ENCODE results near the gene RPS25. TPM values are rescaled to one million over a fixed set of nuclear protein-coding genes. Genes with fewer than 3 reads are reported as not detected.
"Not testable (repeated sequence)": the region's sequence is repeated elsewhere in the genome, so short reads cannot be mapped to it uniquely, and the experiment has no call there.

The RPS25 gene
- polyA plus RNA-seq, 4 donors = 1,003 to 1,136 (median 1,061) TPM

- no peak for DNase-seq (ENCODE audit: low read depth in 4 of 4, low spot score in 3 of 4)
Measured at GRCh38 chr11:119041821-119042514, 23.8 kb upstream of the RPS25 start.

DNA sequence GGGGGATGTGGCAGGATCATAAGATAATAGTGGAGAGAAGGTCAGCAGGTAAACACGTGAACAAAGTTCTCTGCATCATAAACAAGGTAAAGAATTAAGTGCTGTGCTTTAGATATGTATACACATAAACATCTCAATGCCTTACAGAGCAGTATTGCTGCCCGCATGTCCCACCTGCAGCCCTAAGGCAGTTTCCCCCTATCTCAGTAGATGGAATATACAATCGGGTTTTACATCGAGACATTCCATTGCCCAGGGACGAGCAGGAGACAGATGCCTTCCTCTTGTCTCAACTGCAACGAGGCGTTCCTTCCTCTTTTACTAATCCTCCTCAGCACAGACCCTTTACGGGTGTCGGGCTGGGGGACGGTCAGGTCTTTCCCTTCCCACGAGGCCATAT is 21.3 kb upstream of the RPS25 start:
- DNase-seq (ENCODE audit: low read depth in 4 of 4, low spot score in 3 of 4) = not testable (repeated sequence)

DNA sequence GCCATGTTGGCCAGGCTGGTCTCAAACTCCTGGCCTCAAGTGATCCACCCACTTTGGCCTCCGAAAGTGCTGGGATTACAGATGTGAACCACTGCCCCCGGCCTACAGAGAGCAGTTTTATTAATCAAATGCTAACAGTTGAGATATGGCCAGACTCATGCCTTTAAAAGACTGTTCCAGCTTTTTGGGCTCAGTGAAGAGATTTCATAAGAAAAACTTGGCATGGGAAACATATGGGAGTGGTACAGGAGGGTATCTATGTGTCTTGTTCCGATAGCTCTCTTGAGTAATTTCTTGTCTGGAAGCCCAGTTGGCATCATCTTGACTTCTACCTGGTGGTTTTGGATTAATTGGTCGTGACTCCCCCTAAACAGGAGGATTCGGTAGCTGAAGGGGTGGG is 20.7 kb upstream of the RPS25 start:
- DNase-seq (ENCODE audit: low read depth in 4 of 4, low spot score in 3 of 4) = no peak

DNA sequence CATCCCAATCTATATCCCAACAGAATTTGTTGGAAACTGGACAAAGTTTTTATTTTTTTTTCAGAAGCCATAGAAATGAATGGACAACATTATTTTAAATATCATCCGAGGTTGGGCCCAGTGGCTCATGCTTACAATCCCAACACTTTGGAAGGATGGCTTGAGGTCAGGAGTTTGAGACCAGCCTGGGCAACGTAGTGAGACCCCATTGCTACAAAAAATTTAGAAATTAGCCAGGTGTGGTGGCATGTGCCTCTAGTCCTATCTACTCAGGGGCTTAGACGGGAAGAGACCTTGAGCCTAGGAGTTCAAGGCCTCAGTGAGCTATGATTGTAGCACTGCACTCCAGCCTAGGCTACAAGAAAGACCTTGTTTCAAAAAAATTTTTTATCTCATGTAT is 16.7 kb upstream of the RPS25 start:
- DNase-seq (ENCODE audit: low read depth in 4 of 4, low spot score in 3 of 4) = no peak

- not testable (repeated sequence) for DNase-seq (ENCODE audit: low read depth in 4 of 4, low spot score in 3 of 4)
Measured at GRCh38 chr11:119033421-119033820, 15.3 kb upstream of the RPS25 start.

DNA sequence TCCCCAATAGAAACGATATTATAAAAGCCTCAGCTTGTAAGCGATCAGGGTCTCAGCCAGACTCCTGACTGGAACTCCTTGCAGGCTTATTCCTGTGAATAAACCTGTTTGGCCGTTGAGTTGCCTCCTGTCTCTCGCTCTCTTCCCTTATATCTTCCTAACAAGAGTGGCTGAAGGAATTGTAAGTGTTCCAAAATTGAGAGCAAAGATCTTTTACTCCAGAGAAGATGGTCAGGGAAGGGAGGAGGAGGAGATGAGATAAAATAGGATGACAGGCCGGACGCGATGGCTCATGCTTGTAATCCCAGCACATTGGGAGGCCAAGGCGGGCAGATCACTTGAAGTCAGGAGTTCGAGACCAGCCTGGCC is 13.8 kb upstream of the RPS25 start:
- DNase-seq (ENCODE audit: low read depth in 4 of 4, low spot score in 3 of 4) = no peak

DNA sequence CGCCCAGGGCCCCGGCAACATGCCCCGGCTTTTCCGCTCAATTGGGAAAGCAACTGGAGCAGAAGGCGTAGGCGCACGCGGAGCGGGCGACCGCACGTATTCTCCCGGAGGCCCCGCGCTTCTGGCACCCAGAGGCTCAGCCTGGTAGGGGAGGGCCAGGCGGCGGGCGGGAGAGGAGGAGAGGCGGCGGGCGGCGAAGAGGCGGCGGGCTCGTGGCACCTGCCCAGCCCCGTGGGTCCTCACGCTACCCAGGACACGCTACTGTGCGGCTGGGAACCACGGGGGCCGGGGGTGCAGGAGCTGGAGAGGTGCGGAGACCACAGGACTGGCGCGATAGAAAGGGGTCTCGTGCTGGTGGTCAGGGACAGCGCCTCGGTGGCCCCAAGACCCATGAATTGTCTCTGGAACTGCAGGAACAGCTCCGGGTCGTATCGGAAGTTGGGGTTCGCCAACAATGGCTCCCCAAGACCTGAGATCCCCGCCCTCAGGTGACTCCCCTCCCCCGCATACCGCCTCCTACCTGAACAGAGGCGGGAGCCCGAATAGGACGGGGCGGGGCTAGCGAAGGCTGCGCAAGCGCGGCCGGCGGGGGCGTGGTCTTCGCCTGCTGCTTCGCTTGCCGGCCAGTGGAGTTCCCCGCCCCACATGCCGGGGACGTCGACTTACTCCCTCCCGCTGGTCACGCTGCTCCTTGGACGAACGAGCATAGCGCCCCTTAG is 12.3 kb upstream of the RPS25 start, which contains the start of gene SLC37A4:
SLC37A4 (minus strand) TSS at position 549 of the 719 bp plus-strand sequence.
- DNase-seq (ENCODE audit: low read depth in 4 of 4, low spot score in 3 of 4) = peak; percentile 84 to 94 (median 88)

DNA sequence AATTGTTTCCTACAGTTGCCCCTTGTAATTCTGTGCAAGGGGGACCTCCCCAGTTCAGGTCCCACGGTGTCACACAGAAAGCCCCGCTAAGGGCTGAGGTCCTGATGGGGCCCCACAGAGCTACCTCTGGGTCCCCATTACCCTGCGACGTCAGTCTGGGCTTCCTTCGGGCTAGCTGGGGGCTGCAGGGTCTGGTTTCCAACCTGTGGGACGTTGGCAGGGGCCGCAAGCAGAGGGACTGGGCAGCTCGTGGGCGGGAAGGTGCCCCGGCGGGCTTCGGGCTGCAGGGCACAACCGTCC is 11.8 kb upstream of the RPS25 start:
- no peak for DNase-seq (ENCODE audit: low read depth in 4 of 4, low spot score in 3 of 4)

DNA sequence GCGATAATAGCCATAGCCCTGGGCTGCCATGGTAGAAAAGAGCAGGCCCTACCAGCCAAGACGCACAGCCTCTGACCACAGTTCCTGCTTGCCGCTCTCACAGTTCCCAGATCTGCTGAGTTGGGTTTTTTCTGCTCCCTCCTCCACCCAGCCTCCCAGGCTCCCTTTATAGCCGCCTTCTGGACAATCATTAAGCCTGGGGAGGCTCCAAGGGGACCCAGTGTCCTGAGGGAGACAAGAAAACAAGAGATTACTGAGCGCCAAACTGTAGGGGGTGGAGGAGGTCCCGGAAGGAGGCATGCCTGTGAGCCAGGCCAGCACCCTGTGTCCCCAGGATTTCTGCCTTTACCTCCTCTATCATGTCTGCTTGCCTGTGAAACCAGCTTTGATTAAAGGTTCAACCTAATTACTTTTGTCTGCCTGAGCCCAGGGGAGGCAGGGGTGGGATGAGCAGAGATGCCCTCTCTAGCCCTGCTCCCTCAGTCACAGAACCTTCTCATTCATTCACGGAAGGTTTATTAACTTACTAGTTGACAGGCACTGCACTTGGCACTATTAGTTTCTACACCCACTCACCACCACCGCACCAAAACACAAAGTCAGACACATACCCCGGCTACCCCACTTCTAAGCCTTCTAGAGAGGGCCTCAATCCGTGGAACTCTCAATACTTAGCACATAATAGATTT is 11.3 kb upstream of the RPS25 start:
- peak in 1 of 4 donors; percentile 62 for DNase-seq (ENCODE audit: low read depth in 4 of 4, low spot score in 3 of 4)

DNA sequence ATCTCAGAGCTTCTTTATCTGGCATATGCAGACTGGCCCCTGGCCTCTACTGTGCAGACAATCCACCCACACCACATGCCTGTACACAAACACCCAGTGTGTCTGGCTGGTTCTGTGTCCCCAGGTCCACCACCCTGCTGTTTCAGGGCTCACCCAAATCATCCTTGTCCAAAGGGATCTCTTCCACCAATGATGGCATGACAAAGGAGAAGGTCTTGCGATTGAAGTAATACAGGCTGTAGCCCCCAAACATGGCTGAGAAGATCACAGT is 10.9 kb upstream of the RPS25 start:
- no peak for DNase-seq (ENCODE audit: low read depth in 4 of 4, low spot score in 3 of 4)

GRCh38 chr11:119028346-119029068 is 10.4 kb upstream of the RPS25 start:
- DNase-seq (ENCODE audit: low read depth in 4 of 4, low spot score in 3 of 4) = no peak

DNA sequence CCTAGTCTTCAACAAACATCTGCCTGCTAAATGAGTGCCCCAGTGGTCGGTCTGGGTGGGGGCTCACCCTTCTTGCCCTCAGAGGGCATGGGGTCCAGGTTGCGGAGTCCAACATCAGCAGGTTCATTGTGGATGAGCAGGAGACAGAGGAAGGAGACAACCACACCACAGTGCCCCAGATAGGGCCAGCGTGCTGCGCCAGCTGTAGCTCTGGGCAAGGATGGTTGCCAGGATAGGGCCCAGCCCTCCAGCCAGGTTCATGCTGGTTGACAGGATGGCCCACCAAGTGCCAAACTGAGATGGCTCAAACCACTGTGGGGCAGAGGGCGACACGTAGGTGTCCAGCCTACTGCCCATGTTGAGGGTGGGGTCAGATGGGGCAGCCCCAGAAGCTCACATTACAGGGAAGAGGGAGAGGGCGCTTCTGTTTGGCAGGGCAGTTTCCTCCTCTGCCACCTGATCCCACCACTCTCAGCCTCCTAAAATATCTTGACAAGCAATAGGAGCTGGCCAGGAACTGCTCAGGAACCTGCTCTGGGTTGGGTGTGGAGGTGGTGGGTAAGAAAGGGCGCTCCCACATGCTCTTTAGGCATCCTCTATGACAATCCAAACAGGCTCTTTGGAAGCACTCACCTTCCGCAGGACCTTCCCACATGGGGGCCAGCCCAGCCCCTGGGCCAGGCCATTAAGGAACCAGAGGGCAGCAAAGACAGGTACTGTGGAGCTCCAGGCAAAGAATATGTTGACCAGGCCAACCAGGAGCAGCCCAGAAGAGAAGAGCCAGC is 9.6 kb upstream of the RPS25 start:
- DNase-seq (ENCODE audit: low read depth in 4 of 4, low spot score in 3 of 4) = no peak

GRCh38 chr11:119026970-119027369 is 8.8 kb upstream of the RPS25 start:
- no peak for DNase-seq (ENCODE audit: low read depth in 4 of 4, low spot score in 3 of 4)

DNA sequence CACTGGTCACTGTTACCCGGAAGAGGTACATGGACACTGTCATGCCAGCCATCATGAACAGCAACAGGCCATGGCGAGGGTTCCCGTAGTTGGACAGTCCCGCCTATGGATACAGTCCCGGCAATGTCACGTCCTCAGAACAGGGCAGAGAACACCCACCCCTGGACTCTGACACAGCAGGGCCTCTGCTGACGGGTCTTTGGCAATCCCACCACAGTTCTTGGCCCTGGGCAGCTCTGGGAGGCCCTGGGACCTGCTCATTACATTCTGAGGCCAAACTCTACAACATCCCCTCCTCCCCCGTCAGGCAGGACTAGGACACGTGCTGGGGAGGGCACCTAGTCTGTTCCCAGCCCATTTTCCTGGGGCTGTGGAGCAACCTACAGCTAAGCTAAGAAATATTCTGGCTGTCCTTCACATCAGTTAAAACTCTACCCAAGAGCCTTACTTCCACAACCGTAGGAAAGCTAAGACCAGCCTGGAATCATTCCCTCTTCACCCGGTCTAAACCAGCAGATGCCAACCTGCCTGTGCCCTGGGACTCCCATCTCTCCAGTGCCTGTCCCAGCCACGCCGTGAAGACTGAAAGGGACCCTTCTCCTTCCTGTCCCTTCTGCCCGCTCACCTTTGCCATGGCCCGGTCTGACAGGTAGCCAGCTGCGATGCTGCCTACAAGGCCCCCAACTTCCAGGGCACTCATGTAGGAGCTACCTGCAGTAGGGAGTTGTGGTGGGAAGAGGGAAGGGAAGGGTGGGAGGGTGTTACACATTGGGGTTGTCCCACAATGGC is 8.0 kb upstream of the RPS25 start:
- no peak for DNase-seq (ENCODE audit: low read depth in 4 of 4, low spot score in 3 of 4)

GRCh38 chr11:119025541-119025940 is 7.4 kb upstream of the RPS25 start:
- no peak for DNase-seq (ENCODE audit: low read depth in 4 of 4, low spot score in 3 of 4)

- DNase-seq (ENCODE audit: low read depth in 4 of 4, low spot score in 3 of 4) = no peak
Measured at GRCh38 chr11:119025099-119025473, 6.9 kb upstream of the RPS25 start.

DNA sequence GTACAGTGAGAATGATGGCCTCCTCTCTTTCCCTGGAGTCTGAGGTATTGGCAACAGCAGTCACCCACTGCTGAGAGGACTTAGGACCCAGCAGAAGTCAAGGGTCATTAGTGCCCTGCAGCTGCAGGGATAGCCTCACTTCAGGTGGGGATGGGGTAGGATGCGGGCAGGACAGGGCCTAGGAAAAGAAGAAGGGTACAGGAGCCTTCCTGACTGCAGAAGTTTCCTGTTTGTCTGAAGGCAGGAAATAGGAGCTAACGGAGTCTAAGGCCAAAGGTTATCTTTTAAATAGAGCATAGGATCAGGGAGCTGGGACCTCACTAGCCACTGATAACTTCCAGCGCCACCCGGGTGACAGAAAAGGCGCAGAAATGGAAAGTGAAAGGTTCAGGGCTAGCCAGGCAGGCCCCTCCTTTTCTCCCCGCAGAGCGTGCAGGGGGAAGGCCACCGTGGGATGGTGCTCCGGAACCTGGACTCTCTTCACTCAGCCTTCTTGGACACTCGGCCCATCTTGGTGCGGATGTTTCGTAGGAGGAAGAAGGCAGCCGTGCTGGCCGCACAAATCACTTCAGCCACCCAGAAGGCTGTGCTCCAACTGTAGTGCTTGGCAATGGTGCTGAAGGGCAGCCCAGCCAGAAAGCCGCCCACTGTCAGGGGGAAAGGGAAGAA is 6.4 kb upstream of the RPS25 start:
- no peak for DNase-seq (ENCODE audit: low read depth in 4 of 4, low spot score in 3 of 4)

DNA sequence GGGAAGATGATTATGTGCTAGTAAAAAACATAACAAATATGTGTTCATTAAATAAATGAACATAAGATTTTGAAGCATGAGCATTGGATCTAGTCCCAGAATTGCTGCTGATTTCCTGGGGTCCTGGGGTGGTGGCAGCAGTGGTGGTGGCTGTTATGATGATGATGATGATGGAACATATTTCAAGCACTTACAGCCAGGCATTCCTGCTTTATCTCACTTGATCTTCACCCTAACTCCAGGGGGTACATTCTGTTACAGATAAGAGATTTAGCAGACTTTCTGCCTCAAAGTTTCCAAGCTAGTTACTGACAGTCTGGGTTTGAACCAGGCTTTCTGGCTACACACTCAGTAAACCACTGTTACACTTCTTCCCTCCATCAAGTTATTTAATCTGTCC is 5.6 kb upstream of the RPS25 start:
- no peak for DNase-seq (ENCODE audit: low read depth in 4 of 4, low spot score in 3 of 4)

DNA sequence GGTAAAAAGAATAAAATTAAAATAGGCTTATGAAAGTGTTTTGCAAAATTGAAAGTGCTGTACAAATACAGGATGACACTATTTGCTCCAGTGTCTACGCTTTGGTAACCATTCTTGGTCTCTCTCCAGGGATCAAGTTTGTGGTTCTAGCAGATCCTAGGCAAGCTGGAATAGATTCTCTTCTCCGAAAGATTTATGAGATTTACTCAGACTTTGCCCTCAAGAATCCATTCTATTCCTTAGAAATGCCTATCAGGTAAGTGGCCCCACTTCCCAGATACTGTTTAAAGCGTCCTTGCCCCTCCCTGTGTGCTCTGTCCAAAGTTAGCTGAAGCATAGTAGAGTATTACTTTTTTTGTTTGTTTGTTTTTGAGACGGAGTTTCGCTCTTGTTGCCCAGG is 3.5 kb upstream of the RPS25 start:
- no peak for DNase-seq (ENCODE audit: low read depth in 4 of 4, low spot score in 3 of 4)

- DNase-seq (ENCODE audit: low read depth in 4 of 4, low spot score in 3 of 4) = no peak
Measured at GRCh38 chr11:119019996-119020395, 1.9 kb upstream of the RPS25 start.

Data from left renal pelvis (tissue), 4 donors.